H1 (cell line): ENCODE measurements around the gene TMEM203. TPM values are rescaled to one million over a fixed set of nuclear protein-coding genes. Genes with fewer than 3 reads are reported as not detected.

Experiments used
- CTCF ChIA-PET: fragments of 300-600 bp; sonication (Branson Sonifier 250); formaldehyde crosslinking; loops from one replicate; lab custom pipeline; 2021; ENCODE audit not compliant: partially characterized antibody; lab: Charles Lee
- POLR2A ChIA-PET: fragments of 300-600 bp; sonication (Branson Sonifier 250); formaldehyde crosslinking; loops from one replicate; lab custom pipeline; 2021; ENCODE audit warnings: inconsistent platforms; ENCODE audit not compliant: partially characterized antibody; lab: Charles Lee
- DNase-seq, 2 experiments: peaks; one replicate each; pipeline versions ENCODE4 v3.0.0 to v3.0.0-alpha.2; 2010 to 2022; ENCODE audit warnings: low spot score in 2 of 2, low read depth in 1 of 2, mixed read lengths in 1 of 2
- FAIRE-seq: peaks from 2 replicates; lab custom pipeline; 2011; peaks lifted over from hg19 to GRCh38; lab: Jason Lieb, UNC
- H2AFZ ChIP-seq: 2 replicates; pipeline ENCODE4 v1.8.1; 2012; ENCODE audit warnings: low read length, inconsistent platforms
- H2AK5ac ChIP-seq: 2 replicates; pipeline ENCODE4 v1.6.1; 2013; ENCODE audit warnings: low read depth, low read length
- H2BK120ac ChIP-seq: replicated peaks from 2 replicates; pipeline ENCODE3; 2013; ENCODE audit warnings: low read depth, low read length, inconsistent platforms
- H2BK12ac ChIP-seq: 2 replicates; pipeline ENCODE4 v1.6.1; 2013; ENCODE audit warnings: low read depth, low read length
- H2BK15ac ChIP-seq: 2 replicates; pipeline ENCODE4 v1.6.1; 2013; ENCODE audit warnings: low read length
- H2BK20ac ChIP-seq: 2 replicates; pipeline ENCODE4 v1.6.1; 2013; ENCODE audit warnings: low read length
- H2BK5ac ChIP-seq: 2 replicates; pipeline ENCODE4 v1.6.1; 2013; ENCODE audit warnings: low read depth, low read length
- H3K14ac ChIP-seq: 2 replicates; pipeline ENCODE4 v1.6.1; 2013; ENCODE audit warnings: inconsistent platforms; ENCODE audit not compliant: insufficient read length
- H3K18ac ChIP-seq: 2 replicates; pipeline ENCODE4 v1.6.1; 2013; ENCODE audit warnings: low read length; ENCODE audit errors: extremely low read depth
- H3K23ac ChIP-seq: 2 replicates; pipeline ENCODE4 v1.6.1; 2013; ENCODE audit warnings: inconsistent platforms; ENCODE audit not compliant: insufficient read length
- H3K23me2 ChIP-seq: 2 replicates; pipeline ENCODE4 v1.6.1; 2013; ENCODE audit warnings: low read depth, low read length
- H3K27ac ChIP-seq: 2 replicates; pipeline ENCODE4 v1.6.1; 2011; ENCODE audit warnings: low read depth, low read length, inconsistent platforms
- H3K27me3 ChIP-seq, 4 experiments: replicated peaks in 1 of 4; 1 replicate in 1 of 4; 2 replicates in 3 of 4; pipeline versions ENCODE4 v1.6.1 to v1.8.1; 2011 to 2013; ENCODE audit warnings: low read length in 3 of 4, mild to moderate bottlenecking in 3 of 4, inconsistent platforms in 2 of 4, mixed read lengths in 2 of 4, moderate library complexity in 1 of 4; ENCODE audit not compliant: control insufficient read depth in 3 of 4, insufficient read depth in 3 of 4; ENCODE audit errors: extremely low read depth in 1 of 4
- H3K36me3 ChIP-seq, 4 experiments: 2 replicates each; pipeline versions ENCODE4 v1.6.1 to v1.8.1; 2011 to 2013; ENCODE audit warnings: mild to moderate bottlenecking in 4 of 4, low read length in 3 of 4, moderate library complexity in 2 of 4, control low read depth in 1 of 4, inconsistent platforms in 1 of 4; ENCODE audit not compliant: insufficient read depth in 4 of 4, control insufficient read depth in 2 of 4
- H3K4ac ChIP-seq: replicated peaks from 2 replicates; pipeline ENCODE3; 2013; ENCODE audit warnings: low read length, low read depth, mixed read lengths, inconsistent platforms; ENCODE audit not compliant: insufficient read length
- H3K4me1 ChIP-seq, 4 experiments: replicated peaks in 1 of 4; 1 replicate in 1 of 4; 2 replicates in 3 of 4; pipeline versions ENCODE4 v1.6.1 to v1.8.1; 2011 to 2013; ENCODE audit warnings: low read length in 3 of 4, inconsistent platforms in 2 of 4, mixed read lengths in 1 of 4; ENCODE audit not compliant: insufficient read depth in 4 of 4, control insufficient read depth in 3 of 4
- H3K4me2 ChIP-seq, 2 experiments: 2 replicates each; pipeline versions ENCODE4 v1.6.1 to v1.8.1; 2011 to 2013; ENCODE audit warnings: low read depth in 2 of 2, low read length in 2 of 2, control low read depth in 1 of 2, inconsistent platforms in 1 of 2, mild to moderate bottlenecking in 1 of 2; ENCODE audit not compliant: insufficient read depth in 1 of 2
- H3K4me3 ChIP-seq, 4 experiments: fragments of 200-600, 300-600 bp in 1 of 4; sonication (generic), shearing (Covaris generic), sonication (Bioruptor Twin) in 1 of 4; 2 replicates each; pipeline versions ENCODE4 v1.5.1 to v1.8.1; 2011 to 2016; ENCODE audit warnings: low read length in 4 of 4, low read depth in 3 of 4, control low read depth in 2 of 4, inconsistent platforms in 2 of 4, mild to moderate bottlenecking in 2 of 4, mixed read lengths in 1 of 4, moderate library complexity in 1 of 4; ENCODE audit not compliant: insufficient read depth in 2 of 4; ENCODE audit errors: extremely low read depth in 1 of 4
- H3K56ac ChIP-seq: replicated peaks from 2 replicates; pipeline ENCODE3; 2013; ENCODE audit warnings: low read depth, mild to moderate bottlenecking, mixed read lengths, low read length, inconsistent platforms; ENCODE audit not compliant: insufficient read length
- H3K79me1 ChIP-seq: 2 replicates; pipeline ENCODE4 v1.6.1; 2013; ENCODE audit warnings: low read depth, low read length, control low read depth
- H3K79me2 ChIP-seq, 2 experiments: 2 replicates each; pipeline versions ENCODE4 v1.6.1 to v1.8.1; 2012 to 2013; ENCODE audit warnings: low read length in 2 of 2, mild to moderate bottlenecking in 2 of 2, inconsistent platforms in 1 of 2; ENCODE audit not compliant: insufficient read depth in 2 of 2, control insufficient read depth in 1 of 2
- H3K9ac ChIP-seq, 4 experiments: replicated peaks in 1 of 4; 1 replicate in 1 of 4; 2 replicates in 3 of 4; pipeline versions ENCODE4 v1.6.1 to v1.8.1; 2011 to 2013; ENCODE audit warnings: low read depth in 3 of 4, low read length in 3 of 4, control low read depth in 2 of 4, mild to moderate bottlenecking in 2 of 4, moderate library complexity in 2 of 4, inconsistent platforms in 1 of 4; ENCODE audit errors: extremely low read depth in 1 of 4
- H3K9me3 ChIP-seq, 2 experiments: 2 replicates each; pipeline versions ENCODE4 v1.6.1 to v1.8.1; 2012 to 2013; ENCODE audit warnings: mild to moderate bottlenecking in 2 of 2, moderate library complexity in 2 of 2, control low read depth in 1 of 2, inconsistent platforms in 1 of 2, low read depth in 1 of 2, low read length in 1 of 2, mixed read lengths in 1 of 2; ENCODE audit not compliant: insufficient read depth in 2 of 2
- H4K20me1 ChIP-seq, 2 experiments: replicated peaks in 1 of 2; 2 replicates each; pipeline versions ENCODE3 to v1.8.1; 2011 to 2013; ENCODE audit warnings: inconsistent platforms in 2 of 2, low read length in 2 of 2, mild to moderate bottlenecking in 1 of 2; ENCODE audit not compliant: insufficient read depth in 2 of 2, control insufficient read depth in 1 of 2
- H4K5ac ChIP-seq: 2 replicates; pipeline ENCODE4 v1.6.1; 2013; ENCODE audit warnings: low read length, low read depth, mixed read lengths, inconsistent platforms; ENCODE audit not compliant: insufficient read length
- H4K8ac ChIP-seq: 2 replicates; pipeline ENCODE4 v1.8.0; 2013; ENCODE audit warnings: mild to moderate bottlenecking, moderate library complexity, low read length, inconsistent platforms; ENCODE audit not compliant: insufficient read depth; ENCODE audit errors: extremely low read depth
- H4K91ac ChIP-seq: replicated peaks from 2 replicates; pipeline ENCODE3; 2013; ENCODE audit warnings: low read length, mixed read lengths, inconsistent platforms; ENCODE audit not compliant: insufficient read length
- BACH1 ChIP-seq: IDR thresholded peaks from 2 replicates; pipeline ENCODE4 v1.6.1; 2012; ENCODE audit warnings: low read length, improper control_type of control experiment
- CHD2 ChIP-seq: IDR thresholded peaks from 2 replicates; pipeline ENCODE4 v1.6.1; 2012; ENCODE audit warnings: low read length, improper control_type of control experiment
- EGR1 ChIP-seq: IDR thresholded peaks from 2 replicates; pipeline ENCODE4 v1.6.1; 2011; ENCODE audit warnings: low read depth, low read length, borderline replicate concordance
- GABPA ChIP-seq: IDR thresholded peaks from 2 replicates; pipeline ENCODE4 v1.6.1; 2011; ENCODE audit warnings: mild to moderate bottlenecking, low read length, moderate library complexity, borderline replicate concordance; ENCODE audit not compliant: insufficient read depth
- NANOG ChIP-seq: IDR thresholded peaks from 2 replicates; pipeline ENCODE4 v1.6.1; 2011; ENCODE audit warnings: low read length, low read depth, mild to moderate bottlenecking, inconsistent platforms; ENCODE audit not compliant: insufficient read depth, poor library complexity, severe bottlenecking
- PHF8 ChIP-seq: fragments of 200-600 bp; sonication (generic); conservative IDR thresholded peaks from 2 replicates; pipeline ENCODE4 v1.7.1; 2012; ENCODE audit warnings: low read depth, mild to moderate bottlenecking, inconsistent platforms, low read length, moderate library complexity
- POLR2AphosphoS5 ChIP-seq: IDR thresholded peaks from 2 replicates; pipeline ENCODE4 v1.6.1; 2011; ENCODE audit warnings: low read depth, low read length
- TCF12 ChIP-seq: IDR thresholded peaks from 2 replicates; pipeline ENCODE4 v1.6.1; 2011; ENCODE audit warnings: low read depth, mild to moderate bottlenecking, low read length
- WGBS, 2 experiments: shearing (Covaris generic) in 1 of 2; methylation state at CpG; one replicate each; pipeline versions ENCODE4 v1.1.6 to v1.1.7; 2013 to 2015; ENCODE audit warnings: low lambda C conversion rate in 2 of 2, mixed read lengths in 2 of 2, inconsistent platforms in 1 of 2, low coverage in 1 of 2, missing lambda C conversion rate in 1 of 2; ENCODE audit not compliant: insufficient replicate concordance in 2 of 2, insufficient coverage in 1 of 2, insufficient read length in 1 of 2; ENCODE audit errors: extremely low coverage in 1 of 2, missing lambda C conversion rate in 1 of 2; 5-methylcytosine and 5-hydroxymethylcytosine counted together
- polyA plus RNA-seq, 7 experiments: library from polyadenylated mRNA; depleted of rRNA in 3 of 7; stranded (reverse) in 5 of 7; unstranded in 2 of 7; fragments of >200 nt in 5 of 7; fragments of 200-250 nt in 2 of 7; gene quantifications; 1 replicate in 5 of 7; 2 replicates in 1 of 7; 4 replicates in 1 of 7; pipeline versions ENCODE4 v1.2.1 to v1.2.3, GENCODE V29; 2011 to 2013; ENCODE audit warnings: missing spikeins in 2 of 7, mixed read lengths in 2 of 7
- total RNA-seq: library from RNA; stranded (reverse); fragmentation: NEBNext Ultra II Directional; extraction: Animal tissue kit (Norgen Biotek cat#: 25700); gene quantifications from 2 replicates; pipeline ENCODE4 v1.2.1, GENCODE V29; 2021

TMEM203 gene
- total and polyA plus RNA-seq, 2 of the 8 experiments (the other 6 are each of a cell fraction or from before 2014, with no cell fraction given): 44.1 to 57.1 TPM

GRCh38 chr9:137221506-137222111 is 16.2 kb upstream of the TMEM203 start:
- Histone ChIP-seq H3K4me3 (peak overlapping the region; percentile 32 to 67 (median 48)), H3K79me1 (no peaks in the 10 kb centered on the region), H3K27ac (no peak overlapping the region), H2BK20ac (no peak overlapping the region), H3K79me2 (no peaks in the 10 kb centered on the region), H4K5ac (no peak overlapping the region), H3K14ac (no peak overlapping the region), H3K18ac (peak overlapping the region; percentile 87), H3K23me2 (peaks cover 18% of the 10 kb centered on the region; the same call in 1 of the 2 replicates), H3K56ac (no peak overlapping the region), H3K36me3 (peaks cover 0 to 2% (median 0%) of the 10 kb centered on the region in 4 experiments; a peak in 2 of 8 replicates), H3K23ac (no peak overlapping the region), H4K20me1 (peaks cover 0 to 7% of the 10 kb centered on the region in 2 experiments), H2BK12ac (no peak overlapping the region), H4K8ac (no peak overlapping the region; the same call in 1 of the 2 replicates), H2BK120ac (no peak overlapping the region), H4K91ac (no peak overlapping the region), H2BK5ac (no peak overlapping the region; the same call in 1 of the 2 replicates), H3K27me3 (no peaks in the 10 kb centered on the region; a peak in 2 of 7 replicates), H2BK15ac (no peak overlapping the region), H2AK5ac (no peak overlapping the region), H3K9ac (no peak overlapping the region), H3K4me2 (peak overlapping the region; percentile 77 to 82), H3K4me1 (peaks cover 0 to 18% (median 12%) of the 10 kb centered on the region in 4 experiments; a peak in 5 of 7 replicates), H3K4ac (no peak overlapping the region), H3K9me3 (no peaks in the 10 kb centered on the region), H2AFZ (no peak overlapping the region)
- WGBS, 2 experiments: no CpG with 5 or more reads among the region's 61 CpGs
- DNase-seq (peak in 1 of 2 experiments; percentile 77), FAIRE-seq (no peak)
- POLR2A ChIA-PET: interaction anchor here (1.1 to 69.9 kb wide), 4 partner anchors 14 to 82 kb away, joined by 3 to 1462 read pairs (median 106); partner anchors contain the start of genes ANAPC2, NDOR1, NELFB and SSNA1
- TF ChIP-seq EGR1: no peak
- peak; percentile 59 for TF ChIP-seq GABPA
- no peak for TF ChIP-seq POLR2AphosphoS5
- no peak for TF ChIP-seq NANOG
- TF ChIP-seq CHD2: no peak
- 0 out of 2 replicates have a peak, but pooled peaks have one; percentile 10 for TF ChIP-seq PHF8
- TF ChIP-seq TCF12: no peak
- TF ChIP-seq BACH1: no peak
- CTCF ChIA-PET: interaction anchor here (0.6 to 20.2 kb wide), 8 partner anchors 11 to 196 kb away, joined by 3 to 204 read pairs (median 4); partner anchors contain the start of genes ANAPC2, SSNA1 and TUBB4B
